ENCODE data around the gene BCL2L15.

Gene BCL2L15

DNA sequence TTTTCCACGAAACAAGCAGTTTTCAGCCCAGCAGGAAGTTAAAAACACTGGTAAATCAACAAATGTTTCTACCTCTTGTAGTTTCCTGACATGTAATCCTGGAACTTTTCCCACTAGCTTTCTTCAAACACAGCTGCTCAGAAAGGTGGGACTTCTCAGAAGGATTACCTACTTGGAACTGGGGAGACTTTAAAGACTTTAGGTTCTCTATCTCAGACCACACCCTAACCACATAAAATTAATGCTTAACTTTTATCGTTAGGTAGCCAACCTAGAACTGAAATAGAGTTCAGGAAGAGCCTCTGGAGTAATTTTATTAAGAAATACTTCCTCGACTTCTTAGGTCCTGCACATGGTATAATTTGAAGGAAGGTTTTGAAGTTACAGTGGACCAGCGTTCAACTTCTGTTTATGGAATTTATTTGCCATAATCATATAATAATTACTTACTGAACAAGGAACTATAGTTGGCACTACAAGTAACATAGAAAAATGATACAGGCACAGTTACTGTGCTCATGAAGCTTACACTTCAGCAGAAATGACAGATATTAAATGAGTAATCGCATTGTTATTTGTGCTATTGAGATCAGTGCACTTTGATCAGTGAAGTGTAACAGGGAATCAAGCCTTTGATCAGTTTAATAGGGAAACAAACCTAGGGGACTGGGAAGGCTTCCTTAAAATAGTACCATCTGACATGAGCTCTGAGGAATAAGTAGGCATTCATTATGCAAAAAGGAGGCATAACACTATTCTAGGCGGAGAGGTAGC lies at the start of gene BCL2L15:
Gene BCL2L15, minus strand, starts transcription at position 180 of the 774 bp plus-strand sequence. CDS start 206 bp downstream, outside the sequence.
- no peak for DNase-seq

GRCh38 chr1:113937146-113937545 lies 49.8 kb upstream of the BCL2L15 start:
- DNase-seq, result no peak

DNA sequence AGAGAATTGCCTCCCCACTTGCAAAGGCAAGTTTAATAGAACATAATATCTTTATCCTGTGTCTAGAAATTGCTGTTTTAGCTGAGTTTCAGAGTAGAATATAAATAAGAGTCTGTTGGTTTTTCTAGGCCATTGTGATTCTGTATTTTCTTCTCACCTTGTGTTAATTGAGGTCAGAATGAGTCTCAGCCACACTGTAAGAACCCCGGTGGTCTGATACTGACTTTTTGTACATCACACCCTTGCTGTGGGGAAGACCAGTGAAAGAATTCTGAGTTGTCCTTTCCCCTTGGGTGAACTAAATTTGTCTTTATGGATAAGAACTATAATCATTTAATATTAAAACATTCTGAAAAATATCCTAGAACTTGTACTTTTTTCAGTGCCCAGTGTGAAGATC lies 48.6 kb upstream of the BCL2L15 start:
- no peak for DNase-seq

GRCh38 chr1:113935176-113935575 lies 47.8 kb upstream of the BCL2L15 start:
- DNase-seq, result no peak

DNA sequence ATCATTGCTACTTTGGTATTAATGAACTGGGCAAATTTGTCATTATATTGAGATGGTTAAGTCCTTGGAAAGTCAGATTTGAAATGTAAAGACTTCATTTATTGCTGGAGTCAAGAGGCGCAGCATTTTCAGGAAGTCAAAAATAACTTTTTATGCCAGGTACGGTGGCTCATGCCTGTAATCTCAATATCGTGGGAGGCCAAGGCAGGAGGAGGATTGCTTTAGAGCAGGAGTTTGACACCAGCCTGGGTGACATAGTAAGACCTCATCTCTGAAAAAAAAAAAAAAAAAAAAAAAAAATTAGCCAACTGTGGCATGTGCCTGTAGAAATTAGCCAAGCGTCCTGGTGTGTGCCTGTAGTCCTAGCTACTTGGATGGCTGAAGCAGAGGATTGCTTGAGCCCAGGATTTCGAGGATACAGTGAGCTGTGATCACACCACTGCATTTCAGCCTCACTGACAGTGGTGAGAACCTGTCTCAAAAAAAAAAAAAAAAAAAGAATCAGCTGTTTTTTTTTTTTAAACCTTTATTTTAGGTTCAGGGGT lies 47.2 kb upstream of the BCL2L15 start:
- DNase-seq, result no peak

DNA sequence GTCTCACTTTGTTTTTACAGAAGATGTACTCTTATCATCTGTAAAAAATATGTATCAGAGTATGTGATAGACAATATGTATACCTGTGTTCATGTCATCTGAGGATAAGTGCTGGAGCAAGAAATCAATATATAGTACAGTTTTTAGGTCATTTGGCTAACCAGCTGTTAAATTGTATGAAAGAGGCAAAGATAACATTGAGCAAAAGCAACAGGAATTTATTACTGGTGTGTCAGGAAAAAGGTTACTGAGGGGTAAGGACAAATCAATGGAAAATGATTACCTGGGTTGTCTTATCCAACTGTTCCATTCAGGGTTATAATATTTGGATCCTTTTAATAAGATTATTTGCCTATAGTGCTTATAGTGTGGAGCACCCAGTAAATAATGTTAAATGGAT lies 46.6 kb upstream of the BCL2L15 start:
- DNase-seq, result no peak

DNA sequence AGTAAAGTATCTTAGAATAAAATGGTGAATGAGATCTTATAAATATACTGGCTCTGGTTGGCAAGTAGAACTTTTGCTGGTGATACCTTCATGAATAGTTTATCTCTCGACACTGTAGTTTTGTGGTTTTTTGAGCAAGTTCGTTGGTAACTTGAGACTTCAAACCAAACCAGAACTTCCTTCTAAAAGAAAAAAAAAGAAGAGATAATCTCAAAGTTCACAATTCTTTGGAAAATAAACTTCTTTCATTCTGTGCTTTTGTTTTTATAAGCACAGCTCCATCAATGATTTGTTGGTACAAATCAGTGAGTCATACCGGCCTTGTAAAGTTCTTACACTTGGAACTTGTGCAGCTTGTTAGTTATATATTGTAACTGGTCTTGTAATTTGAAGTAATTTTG lies 44.1 kb upstream of the BCL2L15 start:
- peak; percentile 73 for DNase-seq

DNA sequence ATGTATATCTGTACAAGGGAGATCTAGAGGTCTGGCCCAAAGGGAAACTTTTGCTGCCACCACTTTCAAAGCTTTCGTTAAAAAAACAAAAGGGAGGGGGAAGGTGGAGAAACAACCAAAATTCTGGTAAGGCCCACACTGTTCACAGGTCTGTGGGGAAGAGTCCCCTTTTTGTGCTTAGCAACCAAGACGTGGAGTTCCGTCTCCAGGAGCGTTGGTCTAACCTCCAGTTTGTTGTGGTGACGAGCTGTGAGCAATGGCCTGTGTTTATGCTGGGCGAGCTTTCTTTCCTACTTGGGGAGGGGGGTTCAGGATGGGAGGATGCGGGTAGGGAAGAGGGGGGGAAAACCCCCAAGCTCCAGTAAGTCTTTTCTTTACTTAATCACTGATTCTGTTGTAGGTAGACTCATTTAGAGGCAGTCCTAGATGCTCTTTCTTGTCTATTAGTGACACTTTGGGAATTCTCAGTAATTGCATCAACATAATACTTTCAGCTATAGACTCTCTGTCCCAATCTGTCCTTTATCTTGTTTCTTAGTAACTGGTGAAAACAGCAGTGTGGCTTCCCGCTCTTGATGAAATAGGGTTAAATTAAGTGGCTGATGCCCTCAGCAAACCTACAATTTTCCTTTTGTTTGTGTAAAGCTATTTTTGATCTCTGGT lies 43.2 kb upstream of the BCL2L15 start:
- peak; percentile 72 for DNase-seq

DNA sequence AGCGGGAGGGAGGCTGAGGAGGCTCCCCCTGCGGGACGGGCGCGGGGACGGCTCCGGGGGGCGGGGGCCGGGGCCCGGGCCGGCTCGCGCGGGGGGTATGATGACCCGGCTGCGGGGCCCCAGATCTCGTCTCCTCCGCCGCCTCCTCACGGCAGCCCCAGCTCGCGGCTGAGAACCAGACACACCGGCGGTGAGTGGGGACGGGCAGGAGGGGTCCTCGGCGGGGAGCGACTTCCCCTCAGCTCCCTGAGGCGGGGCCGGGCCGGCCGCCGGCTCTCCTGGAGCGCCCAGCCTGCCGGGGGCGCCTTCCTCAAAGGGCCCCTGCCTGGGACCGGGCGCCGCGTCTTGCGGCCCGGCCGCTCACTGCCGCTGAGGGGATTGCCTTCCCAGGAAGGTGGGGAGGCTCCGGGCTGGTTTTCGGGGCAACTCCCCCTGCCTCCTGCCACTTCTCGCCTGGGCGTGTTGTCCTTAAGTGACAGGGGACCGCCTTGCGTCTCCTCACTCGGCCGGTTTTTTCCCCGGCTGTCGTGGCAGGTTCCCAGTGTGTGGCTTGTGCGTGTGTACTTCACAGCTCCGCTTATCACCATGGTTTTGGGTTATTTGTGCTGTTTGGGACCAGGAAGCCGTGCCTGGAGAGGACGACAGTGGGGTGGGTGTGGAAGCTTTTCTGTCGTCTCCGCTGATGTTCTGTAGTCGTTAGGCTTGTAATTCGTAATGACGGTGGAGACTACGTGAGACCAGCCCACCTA lies 42.5 kb upstream of the BCL2L15 start:
- DNase-seq, result no peak

- peak; percentile 73 for DNase-seq
Measured at GRCh38 chr1:113928941-113929749, 41.8 kb upstream of the BCL2L15 start, which contains the start of gene HIPK1. HIPK1 (plus strand) TSS chr1:113929324.

GRCh38 chr1:113928187-113928930 lies 41.0 kb upstream of the BCL2L15 start:
- no peak for DNase-seq

- no peak for DNase-seq
Measured at GRCh38 chr1:113924473-113924872, 37.1 kb upstream of the BCL2L15 start.

- DNase-seq, result no peak
Measured at GRCh38 chr1:113922957-113923356, 35.6 kb upstream of the BCL2L15 start.

GRCh38 chr1:113918243-113918642 lies 30.9 kb upstream of the BCL2L15 start:
- no peak for DNase-seq

DNA sequence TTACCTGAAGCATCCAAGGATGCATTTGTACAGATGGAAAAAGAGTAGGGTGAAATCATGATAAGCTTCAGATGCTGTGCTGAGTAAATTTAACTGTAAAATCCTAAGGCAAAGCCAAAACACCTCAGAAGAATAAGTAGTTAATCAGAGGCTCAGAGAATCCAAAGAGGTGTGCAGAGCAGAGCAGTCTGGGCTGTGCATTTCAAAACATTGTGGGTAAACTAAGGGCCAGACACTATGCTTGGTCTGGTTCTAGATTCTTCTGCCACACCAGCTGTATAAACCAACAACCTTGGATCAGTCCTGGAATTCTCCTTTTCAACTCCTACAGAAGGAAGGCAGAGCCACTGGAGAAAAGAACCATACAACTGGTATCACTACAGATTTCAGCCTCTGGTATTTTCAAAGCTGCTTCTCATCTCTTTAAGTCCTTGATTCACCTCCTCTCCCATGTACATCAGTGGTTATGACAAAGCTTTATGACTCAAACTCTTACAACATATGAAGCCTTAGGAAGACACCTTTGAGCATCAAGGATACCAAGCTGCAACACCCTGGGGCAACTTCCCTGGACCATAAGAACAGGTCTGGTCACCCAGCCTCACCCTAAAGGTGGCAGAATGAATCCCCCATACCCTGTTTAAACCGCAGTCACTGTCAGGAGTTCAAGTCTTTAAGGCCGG lies 30.2 kb upstream of the BCL2L15 start:
- no peak for DNase-seq

- no peak for DNase-seq
Measured at GRCh38 chr1:113916974-113917373, 29.6 kb upstream of the BCL2L15 start.

DNA sequence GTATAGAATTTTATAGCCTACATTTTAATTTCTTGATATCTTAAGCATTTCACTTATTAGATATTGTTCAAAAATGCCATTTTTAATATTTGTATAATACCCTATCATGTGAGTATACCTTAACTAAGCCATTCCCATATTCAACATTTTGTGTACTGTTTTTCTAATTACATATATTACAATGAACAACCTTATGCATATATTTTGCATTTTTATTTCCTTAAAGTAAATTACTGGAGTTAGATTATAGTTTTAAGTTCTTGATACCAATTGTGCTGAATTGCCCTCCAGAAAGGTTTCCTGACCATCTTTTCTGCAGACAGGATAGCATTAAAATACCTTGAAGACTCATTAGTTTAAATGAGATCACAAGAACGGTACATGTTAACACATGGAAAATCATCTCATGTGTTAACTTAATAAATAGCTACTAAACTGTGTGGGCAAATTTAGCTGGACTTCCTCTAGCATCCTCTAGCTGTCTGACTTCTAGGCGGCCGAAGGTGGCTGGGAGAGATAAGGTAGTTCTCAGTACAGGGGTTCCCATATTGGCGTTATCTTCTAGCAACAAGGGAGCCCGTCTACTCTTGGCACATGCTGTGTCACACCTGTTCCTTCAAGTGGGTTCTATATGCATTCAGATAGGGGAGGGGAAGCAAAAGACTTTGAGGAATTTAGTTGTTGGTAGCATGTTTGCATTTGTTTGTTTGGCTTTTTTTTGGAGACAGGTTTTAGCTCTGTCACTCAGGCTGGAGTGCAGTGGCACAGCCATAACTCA lies 26.7 kb upstream of the BCL2L15 start:
- DNase-seq, result no peak

GRCh38 chr1:113913312-113913668 lies 25.9 kb upstream of the BCL2L15 start:
- no peak for DNase-seq

DNA sequence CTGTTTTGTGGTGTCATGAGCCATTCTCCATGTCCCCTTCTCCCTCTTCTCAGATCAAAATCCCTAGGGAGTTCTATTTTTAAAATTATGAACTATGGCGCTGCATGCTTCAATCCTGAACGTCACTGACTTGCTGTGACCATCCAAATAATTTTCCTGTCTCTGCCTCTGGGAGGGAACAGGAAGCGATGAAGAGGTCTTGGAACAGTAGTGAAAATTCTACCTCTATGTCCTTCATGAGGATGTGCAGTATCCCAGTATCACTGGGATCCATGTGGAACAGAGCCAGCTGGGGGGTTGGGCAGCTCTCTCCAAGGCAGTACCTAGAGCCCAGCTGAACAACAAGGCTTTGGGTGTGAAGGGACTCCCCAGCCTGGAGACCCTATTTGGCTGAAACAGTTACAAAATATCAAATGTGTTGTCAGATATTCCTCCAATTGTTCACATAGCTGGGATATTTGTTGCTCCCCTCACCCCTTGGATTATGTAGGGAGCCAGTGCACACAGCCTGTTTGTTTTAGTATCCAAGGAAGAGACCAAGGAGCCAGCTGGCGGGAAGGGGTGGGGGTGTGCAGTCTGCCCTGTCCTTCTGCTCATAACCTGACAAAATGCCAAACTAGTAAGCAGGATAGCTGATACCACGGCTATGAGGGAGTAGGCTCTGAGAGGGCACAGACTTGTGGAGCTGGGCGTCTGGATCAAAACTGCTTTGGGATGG lies 25.4 kb upstream of the BCL2L15 start:
- DNase-seq, result no peak

DNA sequence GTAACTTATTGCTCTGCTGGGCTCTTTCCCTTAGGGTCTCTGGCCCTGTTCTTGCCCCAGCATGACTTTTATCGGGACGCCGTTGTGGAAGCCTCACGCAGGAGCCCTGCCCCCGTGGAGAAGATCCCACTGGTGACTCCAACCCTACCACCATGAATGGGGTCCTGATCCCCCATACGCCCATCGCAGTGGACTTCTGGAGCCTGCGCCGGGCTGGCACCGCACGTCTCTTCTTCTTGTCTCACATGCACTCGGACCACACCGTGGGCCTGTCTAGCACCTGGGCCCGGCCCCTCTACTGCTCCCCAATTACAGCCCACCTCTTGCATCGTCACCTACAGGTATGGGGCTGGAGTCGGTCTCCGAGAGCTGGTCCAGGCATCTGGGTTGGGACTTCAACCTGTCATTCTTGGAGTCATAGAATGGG lies 18.1 kb upstream of the BCL2L15 start:
- no peak for DNase-seq
